Sigmoid colon (tissue), 7 donors: ENCODE results near the gene FAM43B. TPM values are rescaled to one million over a fixed set of nuclear protein-coding genes. Genes with fewer than 3 reads are reported as not detected.

Experiments used
- DNase-seq: peaks from one replicate; pipeline ENCODE4 v3.0.0-alpha.2; 2019
- H3K27ac ChIP-seq, 4 donors: fragments of 200-600 bp; sonication (generic); one replicate each; pipeline ENCODE4 v1.5.1; 2016 to 2019; ENCODE audit warnings: mild to moderate bottlenecking in 1 of 4
- H3K27me3 ChIP-seq, 3 donors: fragments of 200-600 bp; sonication (generic); one replicate each; pipeline ENCODE4 v1.5.1; 2019; ENCODE audit warnings: mild to moderate bottlenecking in 1 of 3
- H3K36me3 ChIP-seq, 4 donors: fragments of 200-600 bp; sonication (generic); one replicate each; pipeline ENCODE4 v1.5.1; 2016 to 2019
- H3K4me1 ChIP-seq, 4 donors: fragments of 200-600 bp; sonication (generic); one replicate each; pipeline ENCODE4 v1.5.1; 2017 to 2019
- H3K4me3 ChIP-seq, 4 donors: fragments of 200-600 bp; sonication (generic); one replicate each; pipeline ENCODE4 v1.5.1; 2017 to 2019; ENCODE audit warnings: mild to moderate bottlenecking in 2 of 4, moderate library complexity in 1 of 4
- H3K9me3 ChIP-seq, 4 donors: fragments of 200-600 bp in 3 of 4; sonication (generic) in 3 of 4; one replicate each; pipeline versions ENCODE4 v1.5.1 to v1.6.1; 2013 to 2019
- EP300 ChIP-seq, 4 donors: sonication (generic); formaldehyde crosslinking; IDR thresholded peaks; one replicate each; pipeline ENCODE4 v1.6.1; 2017; ENCODE audit warnings: antibody characterized with exemption in 4 of 4
- WGBS, 2 donors: extraction: QIAGEN DNeasy Blood & Tissue Kit; methylation state at CpG; one replicate each; pipeline ENCODE4 v1.1.7; 2013; 5-methylcytosine and 5-hydroxymethylcytosine counted together
- intact Hi-C: fragments of 100-400 bp; cut with DNase I; formaldehyde crosslinking; loops from one replicate; pipeline ENCODE4 v1.15.1; 2023
- polyA plus RNA-seq, 3 donors: library from polyadenylated mRNA; stranded (reverse); fragments of 200-250 nt; gene quantifications; one replicate each; pipeline ENCODE4 v1.2.3, GENCODE V29; 2013
- total RNA-seq, 4 donors: library from RNA; depleted of rRNA; stranded (reverse); fragments of >200 nt; gene quantifications; one replicate each; pipeline ENCODE4 v1.1.0, GENCODE V29; 2016
- donor health status: healthy with polysubstance abuse.
- donor health status: Bipolar disorder and iron deficiency.
- donor health status: healthy.

FAM43B gene
- total and polyA plus RNA-seq, 7 donors: 0.23 to 1.7 (median 1.1) TPM; not detected in 1

- no peak overlapping the region for H3K27ac ChIP-seq
- intact Hi-C loops: no loop called here
These were observed 51.4 kb downstream of the FAM43B start for GRCh38 chr1:20603504-20604464.

More at GRCh38 chr1:20603504-20604464, 51.4 kb downstream of the FAM43B start:
- 86 to 88% methylated on average over 9 of the region's 9 CpGs for WGBS, 2 donors
- no peak for TF ChIP-seq EP300 (IDR thresholded peaks at IDR 0.05)
- H3K36me3 ChIP-seq: no peaks in the 10 kb centered on the region
- H3K4me3 ChIP-seq: no peak overlapping the region
- no peaks in the 10 kb centered on the region for H3K27me3 ChIP-seq
- no peaks in the 10 kb centered on the region for H3K9me3 ChIP-seq
- no peak for DNase-seq
- H3K4me1 ChIP-seq: no peaks in the 10 kb centered on the region

Other genes starting within 250 kb of the FAM43B start
- gene CAMK2N1, start 66.4 kb upstream of the FAM43B start, total RNA-seq: 10 to 100 TPM; 18.3 to 31.9 (median 28.0) TPM
- gene CAMK2N1, start 66.4 kb upstream of the FAM43B start, polyA plus RNA-seq: 100 to 1,000 TPM in 2 of 3 donors, 10 to 100 TPM in 1; 43.9 to 247 (median 231) TPM
- gene MUL1, start 44.4 kb upstream of the FAM43B start, total RNA-seq: 10 to 100 TPM; 26.8 to 34.1 (median 32.6) TPM
- gene MUL1, start 44.4 kb upstream of the FAM43B start, polyA plus RNA-seq: 10 to 100 TPM in 1 of 3 donors, 1 to 10 TPM in 2; 4.8 to 30.3 (median 9.2) TPM
- gene CDA, start 36.5 kb downstream of the FAM43B start, total RNA-seq: 1 to 10 TPM; 1.3 to 4.3 (median 2.5) TPM
- gene CDA, start 36.5 kb downstream of the FAM43B start, polyA plus RNA-seq: 100 to 1,000 TPM in 1 of 3 donors, 10 to 100 TPM in 2; 61.6 to 272 (median 82.9) TPM
- 100 to 1,000 TPM; 137 to 179 (median 161) TPM for gene PINK1, start 80.9 kb downstream of the FAM43B start, total RNA-seq
- gene PINK1, start 80.9 kb downstream of the FAM43B start, polyA plus RNA-seq: 100 to 1,000 TPM in 2 of 3 donors, 10 to 100 TPM in 1; 60.1 to 149 (median 144) TPM
- 10 to 100 TPM; 87.8 to 98.9 (median 91.1) TPM for gene DDOST, start 108.8 kb downstream of the FAM43B start, total RNA-seq
- 100 to 1,000 TPM in 1 of 3 donors, 10 to 100 TPM in 2; 61.3 to 243 (median 77.0) TPM for gene DDOST, start 108.8 kb downstream of the FAM43B start, polyA plus RNA-seq
- 1 to 10 TPM in 3 of 4 donors, under 1 TPM in 1; 0.54 to 2.2 (median 1.5) TPM for gene KIF17, start 165.4 kb downstream of the FAM43B start, total RNA-seq
- 1 to 10 TPM in 2 of 3 donors, under 1 TPM in 1; 0.69 to 2.4 (median 1.3) TPM for gene KIF17, start 165.4 kb downstream of the FAM43B start, polyA plus RNA-seq
- under 1 TPM in 3 of 4 donors, not detected in 1; 0.14 to 0.55 (median 0.36) TPM for gene SH2D5, start 180.1 kb downstream of the FAM43B start, total RNA-seq
- gene SH2D5, start 180.1 kb downstream of the FAM43B start, polyA plus RNA-seq: under 1 TPM in 2 of 3 donors, not detected in 1; under 0.01 to 0.09 TPM
- 100 to 1,000 TPM; 158 to 269 (median 200) TPM for gene HP1BP3, start 234.7 kb downstream of the FAM43B start, total RNA-seq
- gene HP1BP3, start 234.7 kb downstream of the FAM43B start, polyA plus RNA-seq: 100 to 1,000 TPM in 1 of 3 donors, 10 to 100 TPM in 2; 54.6 to 117 (median 91.3) TPM